Measurements from ENCODE around the gene TMEM273.

Gene TMEM273

GRCh38 chr10:49168171-49168540 is 20.0 kb downstream of the TMEM273 start:
- H3K27me3 ChIP-seq (ENCODE audit: insufficient read depth, low read length) = no peaks in the 10 kb centered on the region
- no peaks in the 10 kb centered on the region for H3K9me2 ChIP-seq (ENCODE audit: low read depth, low read length)
- H3K36me3 ChIP-seq (ENCODE audit: insufficient read depth, low read length) = no peaks in the 10 kb centered on the region
- peaks cover 5% of the 10 kb centered on the region for H3K4me1 ChIP-seq (ENCODE audit: insufficient read depth, low read length, severe bottlenecking)
- H3F3A ChIP-seq (ENCODE audit: insufficient read depth, low read length) = no peaks in the 10 kb centered on the region
- H2AFZ ChIP-seq (ENCODE audit: low read length) = no peak overlapping the region
- no peak overlapping the region for H3K4me3 ChIP-seq (ENCODE audit: low read depth, low read length, poor library complexity, severe bottlenecking)
- H3K9ac ChIP-seq (ENCODE audit: low read length) = no peak overlapping the region
- no peak overlapping the region for H3K4me2 ChIP-seq (ENCODE audit: low read length)
- no peak overlapping the region for H3K27ac ChIP-seq (ENCODE audit: low read depth, low read length, poor library complexity, severe bottlenecking)
- no peak for TF ChIP-seq EZH2 (IDR thresholded peaks at IDR 0.05; ENCODE audit: borderline replicate concordance, low read length)
- no peak for TF ChIP-seq CTCF (IDR thresholded peaks at IDR 0.05; ENCODE audit: low read length)
- H4K20me1 ChIP-seq (ENCODE audit: insufficient read depth, low read length) = no peaks in the 10 kb centered on the region
- H3K9me3 ChIP-seq (ENCODE audit: low read length) = no peaks in the 10 kb centered on the region
- no peaks in the 10 kb centered on the region for H3K79me2 ChIP-seq (ENCODE audit: insufficient read depth, low read length)

GRCh38 chr10:49167425-49168170 is 20.6 kb downstream of the TMEM273 start:
- no peaks in the 10 kb centered on the region for H3K9me2 ChIP-seq (ENCODE audit: low read depth, low read length)
- no peaks in the 10 kb centered on the region for H3K27me3 ChIP-seq (ENCODE audit: insufficient read depth, low read length)
- no peak overlapping the region for H3K4me3 ChIP-seq (ENCODE audit: low read depth, low read length, poor library complexity, severe bottlenecking)
- no peaks in the 10 kb centered on the region for H3K36me3 ChIP-seq (ENCODE audit: insufficient read depth, low read length)
- H2AFZ ChIP-seq (ENCODE audit: low read length) = no peak overlapping the region
- no peaks in the 10 kb centered on the region for H3K79me2 ChIP-seq (ENCODE audit: insufficient read depth, low read length)
- H3K27ac ChIP-seq (ENCODE audit: low read depth, low read length, poor library complexity, severe bottlenecking) = no peak overlapping the region
- no peaks in the 10 kb centered on the region for H3F3A ChIP-seq (ENCODE audit: insufficient read depth, low read length)
- peaks cover 5% of the 10 kb centered on the region for H3K4me1 ChIP-seq (ENCODE audit: insufficient read depth, low read length, severe bottlenecking)
- no peak overlapping the region for H3K4me2 ChIP-seq (ENCODE audit: low read length)
- TF ChIP-seq CTCF (IDR thresholded peaks at IDR 0.05; ENCODE audit: low read length) = no peak
- TF ChIP-seq EZH2 (IDR thresholded peaks at IDR 0.05; ENCODE audit: borderline replicate concordance, low read length) = no peak
- H4K20me1 ChIP-seq (ENCODE audit: insufficient read depth, low read length) = no peaks in the 10 kb centered on the region
- H3K9me3 ChIP-seq (ENCODE audit: low read length) = no peaks in the 10 kb centered on the region
- no peak overlapping the region for H3K9ac ChIP-seq (ENCODE audit: low read length)

GRCh38 chr10:49166484-49167400 is 21.4 kb downstream of the TMEM273 start:
- Histone ChIP-seq H2AFZ (ENCODE audit: low read length) (no peak overlapping the region), H4K20me1 (ENCODE audit: insufficient read depth, low read length) (no peaks in the 10 kb centered on the region), H3K4me1 (ENCODE audit: insufficient read depth, low read length, severe bottlenecking) (peaks cover 5% of the 10 kb centered on the region), H3K4me2 (ENCODE audit: low read length) (no peak overlapping the region), H3K36me3 (ENCODE audit: insufficient read depth, low read length) (no peaks in the 10 kb centered on the region), H3K9me3 (ENCODE audit: low read length) (no peaks in the 10 kb centered on the region), H3K9me2 (ENCODE audit: low read depth, low read length) (no peaks in the 10 kb centered on the region), H3K27ac (ENCODE audit: low read depth, low read length, poor library complexity, severe bottlenecking) (no peak overlapping the region), H3K27me3 (ENCODE audit: insufficient read depth, low read length) (no peaks in the 10 kb centered on the region), H3K4me3 (ENCODE audit: low read depth, low read length, poor library complexity, severe bottlenecking) (no peak overlapping the region), H3K79me2 (ENCODE audit: insufficient read depth, low read length) (no peaks in the 10 kb centered on the region), H3K9ac (ENCODE audit: low read length) (no peak overlapping the region), H3F3A (ENCODE audit: insufficient read depth, low read length) (no peaks in the 10 kb centered on the region)
- TF ChIP-seq CTCF (IDR thresholded peaks at IDR 0.05; ENCODE audit: low read length) (no peak), EZH2 (IDR thresholded peaks at IDR 0.05; ENCODE audit: borderline replicate concordance, low read length) (no peak)

Measured in OCI-LY1 (cell line).